Astrocyte (in vitro differentiated cells and primary cell): ENCODE results near the gene AGPS. TPM values are rescaled to one million over a fixed set of nuclear protein-coding genes. Genes with fewer than 3 reads are reported as not detected.
A peak's percentile ranks its signal among the peaks of the same experiment; 100 is the strongest.

Source experiments
- DNase-seq: peaks from one replicate; pipeline ENCODE4 v3.0.0-alpha.2; 2010; ENCODE audit warnings: low read depth
- FAIRE-seq: peaks from 2 replicates; lab custom pipeline; 2011; peaks lifted over from hg19 to GRCh38; lab: Jason Lieb, UNC
- H2AFZ ChIP-seq: 2 replicates; pipeline ENCODE4 v1.6.0; 2012; ENCODE audit warnings: low read depth, low read length, inconsistent platforms
- H3K27ac ChIP-seq: 2 replicates; pipeline ENCODE4 v1.5.1; 2011; ENCODE audit warnings: low read depth, low read length, inconsistent platforms
- H3K27me3 ChIP-seq: 2 replicates; pipeline ENCODE4 v1.6.0; 2011; ENCODE audit warnings: low read length, inconsistent platforms; ENCODE audit not compliant: insufficient read depth
- H3K36me3 ChIP-seq: 2 replicates; pipeline ENCODE4 v1.5.1; 2011; ENCODE audit warnings: low read length, inconsistent platforms; ENCODE audit not compliant: insufficient read depth
- H3K4me1 ChIP-seq: 2 replicates; pipeline ENCODE4 v1.5.1; 2011; ENCODE audit warnings: low read length, inconsistent platforms; ENCODE audit not compliant: insufficient read depth
- H3K4me2 ChIP-seq: 2 replicates; pipeline ENCODE4 v1.6.0; 2012; ENCODE audit warnings: low read length, inconsistent platforms
- H3K4me3 ChIP-seq: 2 replicates; pipeline ENCODE4 v1.5.1; 2011; ENCODE audit warnings: low read depth, mild to moderate bottlenecking, low read length, inconsistent platforms; ENCODE audit not compliant: insufficient read depth
- H3K79me2 ChIP-seq: 2 replicates; pipeline ENCODE4 v1.6.0; 2012; ENCODE audit warnings: mild to moderate bottlenecking, low read length, inconsistent platforms; ENCODE audit not compliant: insufficient read depth
- H3K9ac ChIP-seq: 2 replicates; pipeline ENCODE4 v1.6.0; 2012; ENCODE audit warnings: mild to moderate bottlenecking, low read length, inconsistent platforms
- H3K9me3 ChIP-seq: 2 replicates; pipeline ENCODE4 v1.5.1; 2012; ENCODE audit warnings: low read depth, mild to moderate bottlenecking, low read length, inconsistent platforms; ENCODE audit not compliant: insufficient read depth
- H4K20me1 ChIP-seq: 2 replicates; pipeline ENCODE4 v1.6.0; 2012; ENCODE audit warnings: low read length, inconsistent platforms; ENCODE audit not compliant: insufficient read depth
- H3K27ac Mint-ChIP-seq: one replicate; pipeline ENCODE4 v1.8.0; 2021; ENCODE audit warnings: mild to moderate bottlenecking, mixed read lengths; ENCODE audit not compliant: unreplicated experiment
- H3K27me3 Mint-ChIP-seq: one replicate; pipeline ENCODE4 v1.8.0; 2021; ENCODE audit warnings: low read depth, mixed read lengths; ENCODE audit not compliant: unreplicated experiment
- H3K36me3 Mint-ChIP-seq: one replicate; pipeline ENCODE4 v1.8.0; 2021; ENCODE audit warnings: low read depth, mixed read lengths; ENCODE audit not compliant: unreplicated experiment
- H3K4me1 Mint-ChIP-seq: one replicate; pipeline ENCODE4 v1.8.0; 2021; ENCODE audit warnings: low read depth, mixed read lengths; ENCODE audit not compliant: unreplicated experiment
- H3K4me3 Mint-ChIP-seq: one replicate; pipeline ENCODE4 v1.8.0; 2021; ENCODE audit warnings: mild to moderate bottlenecking, moderate library complexity, mixed read lengths; ENCODE audit not compliant: unreplicated experiment
- H3K9me3 Mint-ChIP-seq: one replicate; pipeline ENCODE4 v1.8.0; 2021; ENCODE audit warnings: mild to moderate bottlenecking, mixed read lengths; ENCODE audit not compliant: unreplicated experiment
- CTCF ChIP-seq: IDR thresholded peaks from 2 replicates; pipeline ENCODE4 v1.5.1; 2011; ENCODE audit warnings: low read depth, mild to moderate bottlenecking, inconsistent platforms, low read length, moderate library complexity; ENCODE audit not compliant: insufficient read depth
- EZH2 ChIP-seq: IDR thresholded peaks from 2 replicates; pipeline ENCODE4 v1.6.1; 2012; ENCODE audit warnings: mild to moderate bottlenecking, low read length, inconsistent platforms; ENCODE audit not compliant: insufficient read depth
- total RNA-seq: library from RNA; stranded (reverse); gene quantifications from 2 replicates; pipeline ENCODE4 v1.2.1, GENCODE V29; 2021

AGPS gene
- total RNA-seq, 1 donor from 2014 or later: 66.2 TPM

DNA sequence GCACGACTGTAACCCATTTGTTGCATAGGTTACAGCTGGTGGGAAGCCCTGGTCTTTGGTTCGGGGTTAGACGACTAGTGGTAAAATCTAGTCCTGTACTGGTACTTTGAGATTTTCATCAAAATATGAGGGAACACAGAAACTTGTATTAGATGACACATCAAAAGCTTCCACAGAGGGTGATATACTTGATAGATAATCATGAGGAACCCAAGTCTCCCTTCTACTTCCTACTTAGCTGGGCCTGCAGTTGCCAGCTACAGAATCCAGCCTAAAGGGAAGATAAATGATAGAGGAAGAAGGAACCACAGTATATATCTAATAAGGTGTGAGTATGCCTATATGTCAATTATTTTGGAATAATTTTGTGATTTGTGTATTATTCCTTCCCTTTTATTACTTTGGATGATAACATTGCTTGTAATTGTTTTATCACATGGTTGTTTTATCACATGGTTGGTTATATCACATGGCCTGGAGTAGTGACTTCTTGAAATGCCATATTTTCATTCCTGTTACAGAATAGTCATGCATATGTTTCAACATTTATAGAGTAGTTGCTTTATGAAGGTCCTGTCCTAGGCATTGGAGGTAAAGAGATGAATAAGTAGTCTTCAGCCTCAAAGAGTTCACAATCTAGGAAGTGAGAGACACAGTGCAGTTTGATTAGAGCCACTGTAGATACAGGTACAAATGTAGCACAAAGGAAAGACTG, 2.9 kb downstream of the AGPS start:
- H3K4me3 ChIP-seq: no peak overlapping the region
- Mint-ChIP-seq H3K9me3 (no peaks in the 10 kb centered on the region), H3K27me3 (no peaks in the 10 kb centered on the region), H3K36me3 (no peaks in the 10 kb centered on the region), H3K4me1 (peaks cover 60% of the 10 kb centered on the region), H3K27ac (no peak overlapping the region), H3K4me3 (no peak overlapping the region)
- FAIRE-seq (no peak), DNase-seq (no peak)
- peaks cover 47% of the 10 kb centered on the region for H3K4me1 ChIP-seq
- TF ChIP-seq EZH2: no peak
- no peak for TF ChIP-seq CTCF
- peaks cover 2% of the 10 kb centered on the region for H4K20me1 ChIP-seq
- no peaks in the 10 kb centered on the region for H3K36me3 ChIP-seq
- H3K9ac ChIP-seq: no peak overlapping the region
- H3K27ac ChIP-seq: no peak overlapping the region
- H3K79me2 ChIP-seq: peaks cover 64% of the 10 kb centered on the region
- no peak overlapping the region for H2AFZ ChIP-seq
- H3K4me2 ChIP-seq: peak overlapping the region; percentile 86
- no peaks in the 10 kb centered on the region for H3K9me3 ChIP-seq
- no peaks in the 10 kb centered on the region for H3K27me3 ChIP-seq

DNA sequence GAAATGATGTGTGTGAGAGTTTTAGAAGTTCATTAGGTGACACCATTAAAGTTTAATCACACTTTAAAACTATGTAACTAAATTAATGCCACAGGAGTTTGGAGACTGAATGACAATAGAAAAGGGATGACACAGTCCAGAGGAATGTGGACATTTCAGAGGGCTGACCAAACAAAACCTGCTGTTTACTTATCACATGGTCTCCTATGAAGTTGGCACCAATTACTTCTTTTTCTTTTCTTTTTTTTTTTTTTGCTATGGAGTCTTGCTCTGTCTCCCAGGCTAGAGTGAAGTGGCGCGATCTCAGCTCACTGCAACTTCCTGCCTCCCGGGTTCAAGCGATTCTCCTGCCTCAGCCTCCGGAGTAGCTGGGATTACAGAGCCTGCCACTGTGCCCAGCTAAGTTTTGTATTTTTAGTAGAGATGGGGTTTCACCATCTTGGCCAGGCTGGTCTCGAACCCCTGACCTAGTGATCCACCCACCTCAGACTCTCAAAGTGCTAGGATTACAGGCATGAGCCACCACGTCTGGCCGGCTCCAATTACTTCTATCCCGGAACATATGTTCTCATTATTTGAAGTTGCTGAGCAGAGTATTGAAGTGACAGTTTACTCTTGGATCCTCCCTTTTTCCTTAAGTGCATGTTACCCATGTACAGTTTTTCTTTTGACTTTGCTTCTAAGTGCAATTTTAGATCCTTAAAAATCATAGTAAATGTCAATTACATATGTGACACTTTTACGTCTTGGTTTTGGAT, 4.3 kb downstream of the AGPS start:
- peak overlapping the region; percentile 36 for H3K4me3 ChIP-seq
- peaks cover 76% of the 10 kb centered on the region for H3K79me2 ChIP-seq
- Mint-ChIP-seq H3K36me3 (no peaks in the 10 kb centered on the region), H3K9me3 (no peaks in the 10 kb centered on the region), H3K4me1 (peaks cover 64% of the 10 kb centered on the region), H3K27me3 (no peaks in the 10 kb centered on the region), H3K4me3 (peak overlapping the region; percentile 5), H3K27ac (peak overlapping the region; percentile 90)
- H2AFZ ChIP-seq: no peak overlapping the region
- FAIRE-seq (no peak), DNase-seq (peak; percentile 89)
- no peaks in the 10 kb centered on the region for H3K9me3 ChIP-seq
- H3K9ac ChIP-seq: peak overlapping the region; percentile 72
- no peaks in the 10 kb centered on the region for H3K27me3 ChIP-seq
- TF ChIP-seq EZH2 (no peak), CTCF (no peak)
- peaks cover 50% of the 10 kb centered on the region for H3K4me1 ChIP-seq
- H3K36me3 ChIP-seq: no peaks in the 10 kb centered on the region
- peaks cover 6% of the 10 kb centered on the region for H4K20me1 ChIP-seq
- H3K27ac ChIP-seq: peak overlapping the region; percentile 91
- H3K4me2 ChIP-seq: peak overlapping the region; percentile 77
